HepG2 (cell line): ENCODE results near the gene E2F1. TPM values are rescaled to one million over a fixed set of nuclear protein-coding genes. Genes with fewer than 3 reads are reported as not detected.

Experiments used
- ARID4A ChIP-seq: sonication (generic); formaldehyde crosslinking; IDR thresholded peaks from 2 replicates; pipeline ENCODE4 v1.5.0; 2020; ENCODE audit warnings: mild to moderate bottlenecking, missing genetic modification reagents, borderline replicate concordance
- DNMT1 ChIP-seq: sonication (generic); formaldehyde crosslinking; IDR thresholded peaks from 2 replicates; pipeline ENCODE4 v1.5.1; 2020; ENCODE audit warnings: mild to moderate bottlenecking, missing genetic modification reagents
- GTF2F1 ChIP-seq: fragments of 150-350 bp; IDR thresholded peaks from 2 replicates; pipeline ENCODE4 v1.6.1; 2014; ENCODE audit warnings: low read length
- HINFP ChIP-seq: sonication (generic); formaldehyde crosslinking; IDR thresholded peaks from 2 replicates; pipeline ENCODE4 v1.4.0; 2020; ENCODE audit warnings: low read depth, mild to moderate bottlenecking, missing genetic modification reagents
- MIER3 ChIP-seq: IDR thresholded peaks from 2 replicates; pipeline ENCODE4 v1.6.1; 2016; ENCODE audit warnings: missing compliant biosample characterization, borderline replicate concordance
- NFE2L2 ChIP-seq: fragments of 150-350 bp; IDR thresholded peaks from 2 replicates; pipeline ENCODE4 v1.6.1; 2014; ENCODE audit warnings: low read length
- NR2F1 ChIP-seq, 2 experiments: fragments of 450-650 bp in 1 of 2; formaldehyde crosslinking in 1 of 2; IDR thresholded peaks; 2 replicates each; pipeline versions ENCODE4 v1.5.0 to v1.6.1; 2016 to 2020; ENCODE audit warnings: mild to moderate bottlenecking in 1 of 2, missing compliant biosample characterization in 1 of 2, missing genetic modification reagents in 1 of 2, moderate library complexity in 1 of 2
- RARA ChIP-seq: IDR thresholded peaks from 2 replicates; pipeline ENCODE4 v1.6.1; 2016; ENCODE audit warnings: missing genetic modification reagents, missing compliant biosample characterization
- ZKSCAN8 ChIP-seq: IDR thresholded peaks from 2 replicates; pipeline ENCODE4 v1.6.1; 2016; ENCODE audit warnings: borderline replicate concordance, missing genetic modification reagents, missing compliant biosample characterization
- ZNF574 ChIP-seq: sonication (generic); formaldehyde crosslinking; IDR thresholded peaks from 2 replicates; pipeline ENCODE4 v1.4.0; 2020; ENCODE audit warnings: missing genetic modification reagents
- polyA plus RNA-seq, 8 experiments: library from polyadenylated mRNA; depleted of rRNA in 3 of 8; stranded (reverse) in 7 of 8; unstranded in 1 of 8; fragments of >200 nt; fragmentation: Illumina TruSeq in 4 of 8; extraction: Trizol in 4 of 8; gene quantifications; 2 replicates each; pipeline versions ENCODE4 v1.2.1 to v1.2.3, GENCODE V29; 2011 to 2016; ENCODE audit warnings: low read depth in 4 of 8, missing spikeins in 1 of 8, mixed read lengths in 1 of 8; ENCODE audit not compliant: insufficient read depth in 1 of 8
- total RNA-seq, 5 experiments: library from RNA; depleted of rRNA; stranded (reverse); fragments of >200 nt; fragmentation: Illumina TruSeq; extraction: Trizol; gene quantifications; 2 replicates each; pipeline ENCODE4 v1.2.3, GENCODE V29; 2016; ENCODE audit warnings: low read depth in 1 of 5

E2F1 gene
- total and polyA plus RNA-seq, 2 of the 13 experiments (the other 11 are each of a cell fraction or from before 2014, with no cell fraction given): 25.5 to 39.4 TPM

- TF ChIP-seq NR2F1 (CRISPR knock-in tag; IDR thresholded peaks at IDR 0.05): no peak
- TF ChIP-seq HINFP (CRISPR knock-in tag): no peak
- TF ChIP-seq GTF2F1: no peak
- 0 out of 2 replicates have a peak, but pooled peaks have one; percentile 4 for TF ChIP-seq NFE2L2
- TF ChIP-seq DNMT1 (CRISPR knock-in tag): no peak
- peak; percentile 98 for TF ChIP-seq ZKSCAN8 (CRISPR knock-in tag)
- TF ChIP-seq MIER3: no peak
- TF ChIP-seq RARA (CRISPR knock-in tag): no peak
- 0 out of 2 replicates have a peak, but pooled peaks have one; percentile 10 for TF ChIP-seq ZNF574 (CRISPR knock-in tag)
- TF ChIP-seq ARID4A (CRISPR knock-in tag): no peak
These were observed 2.1 kb upstream of the E2F1 start (continued) for GRCh38 chr20:33687993-33688937.
